RWPE1 (cell line): ENCODE results near the gene CDYL2.

ENCODE experiments used
- CTCF ChIA-PET: fragments of 350-600 bp; sonication (Branson Sonifier 250); formaldehyde crosslinking; extraction: SDS; loops from one replicate; lab custom pipeline; 2021; lab: Yijun Ruan, JAX
- POLR2A ChIA-PET: fragments of 400-600 bp; formaldehyde crosslinking; extraction: SDS; loops from one replicate; lab custom pipeline; 2020; ENCODE audit warnings: antibody characterized with exemption; ENCODE audit not compliant: low non-redundant PET; lab: Yijun Ruan, JAX
- DNase-seq: peaks from one replicate; pipeline ENCODE4 v3.0.0; 2012; ENCODE audit warnings: low spot score
- H3K27ac ChIP-seq: fragments of 450-650 bp; 2 replicates; pipeline ENCODE4 v1.5.1; 2017
- CTCF ChIP-seq: fragments of 450-650 bp; conservative IDR thresholded peaks from 2 replicates; pipeline ENCODE4 v1.5.1; 2017; ENCODE audit warnings: low read depth, mild to moderate bottlenecking

The CDYL2 gene

GRCh38 chr16:80580109-80580832, 224.1 kb downstream of the CDYL2 start:
- POLR2A ChIA-PET = no interaction called here
- CTCF ChIA-PET = no interaction called here
- no peak overlapping the region for H3K27ac ChIP-seq
- no peak for TF ChIP-seq CTCF
- DNase-seq = no peak

- POLR2A ChIA-PET = no interaction called here
- no peak for TF ChIP-seq CTCF
- H3K27ac ChIP-seq = no peak overlapping the region
- CTCF ChIA-PET = no interaction called here
- no peak for DNase-seq
These were observed 226.7 kb downstream of the CDYL2 start for GRCh38 chr16:80577485-80578280.

- H3K27ac ChIP-seq = no peak overlapping the region
- DNase-seq = no peak
- ChIA-PET POLR2A (no interaction called here), CTCF (no interaction called here)
- TF ChIP-seq CTCF = no peak
These were observed 228.0 kb downstream of the CDYL2 start for GRCh38 chr16:80576343-80576912.

- CTCF ChIA-PET = no interaction called here
These were observed 230.7 kb downstream of the CDYL2 start for GRCh38 chr16:80573700-80574120.

GRCh38 chr16:80570106-80570478, 234.3 kb downstream of the CDYL2 start:
- H3K27ac ChIP-seq = no peak overlapping the region
- no peak for DNase-seq
- ChIA-PET POLR2A (no interaction called here), CTCF (no interaction called here)
- no peak for TF ChIP-seq CTCF

More at GRCh38 chr16:80573700-80574120, 230.7 kb downstream of the CDYL2 start:
- DNase-seq = no peak
- H3K27ac ChIP-seq = no peak overlapping the region
- no peak for TF ChIP-seq CTCF
- POLR2A ChIA-PET = no interaction called here

GRCh38 chr16:80569440-80570105, 234.8 kb downstream of the CDYL2 start:
- peak; percentile 32 for DNase-seq
- no peak for TF ChIP-seq CTCF
- ChIA-PET CTCF (no interaction called here), POLR2A (no interaction called here)
- H3K27ac ChIP-seq = no peak overlapping the region
